ENCODE measurements around the gene RNF135.
"Not testable (repeated sequence)": the region's sequence is repeated elsewhere in the genome, so short reads cannot be mapped to it uniquely, and the experiment has no call there.

RNF135 gene

GRCh38 chr17:30928584-30928983 is 42.3 kb upstream of the RNF135 start:
- no peak for DNase-seq (ENCODE audit: low read depth)
- TF ChIP-seq CTCF (IDR thresholded peaks at IDR 0.05; ENCODE audit: low read depth, low read length), result no peak
- TF ChIP-seq MYC (IDR thresholded peaks at IDR 0.05; ENCODE audit: low read depth, low read length), result no peak
- TF ChIP-seq MAX (IDR thresholded peaks at IDR 0.05; ENCODE audit: low read depth, low read length), result no peak
- no peak for TF ChIP-seq POLR2A (IDR thresholded peaks at IDR 0.05; ENCODE audit: extremely low read depth, insufficient read length)

GRCh38 chr17:30929081-30929633 is 41.7 kb upstream of the RNF135 start:
- H3K4me3 ChIP-seq (ENCODE audit: low read depth, low read length), result no peak overlapping the region
- TF ChIP-seq MYC (IDR thresholded peaks at IDR 0.05; ENCODE audit: low read depth, low read length) (no peak), POLR2A (IDR thresholded peaks at IDR 0.05; ENCODE audit: extremely low read depth, insufficient read length) (no peak), MAX (IDR thresholded peaks at IDR 0.05; ENCODE audit: low read depth, low read length) (no peak), CTCF (IDR thresholded peaks at IDR 0.05; ENCODE audit: low read depth, low read length) (no peak)

More at GRCh38 chr17:30928584-30928983, 42.3 kb upstream of the RNF135 start:
- no peak overlapping the region for H3K4me3 ChIP-seq (ENCODE audit: low read depth, low read length)

GRCh38 chr17:30929861-30930260 is 41.0 kb upstream of the RNF135 start:
- not testable (repeated sequence) for DNase-seq (ENCODE audit: low read depth); H3K4me3 ChIP-seq (ENCODE audit: low read depth, low read length)

More at GRCh38 chr17:30929081-30929633, 41.7 kb upstream of the RNF135 start:
- DNase-seq (ENCODE audit: low read depth), result no peak

GRCh38 chr17:30930495-30930894 is 40.3 kb upstream of the RNF135 start:
- no peak overlapping the region for H3K4me3 ChIP-seq (ENCODE audit: low read depth, low read length)
- no peak for TF ChIP-seq POLR2A (IDR thresholded peaks at IDR 0.05; ENCODE audit: extremely low read depth, insufficient read length)
- no peak for TF ChIP-seq MYC (IDR thresholded peaks at IDR 0.05; ENCODE audit: low read depth, low read length)
- TF ChIP-seq MAX (IDR thresholded peaks at IDR 0.05; ENCODE audit: low read depth, low read length), result no peak
- TF ChIP-seq CTCF (IDR thresholded peaks at IDR 0.05; ENCODE audit: low read depth, low read length), result no peak
- DNase-seq (ENCODE audit: low read depth), result no peak

- DNase-seq (ENCODE audit: low read depth); H3K4me3 ChIP-seq (ENCODE audit: low read depth, low read length): not testable (repeated sequence)
Observed at GRCh38 chr17:30931582-30931981, 39.3 kb upstream of the RNF135 start.

- TF ChIP-seq CTCF (IDR thresholded peaks at IDR 0.05; ENCODE audit: low read depth, low read length) (no peak), MAX (IDR thresholded peaks at IDR 0.05; ENCODE audit: low read depth, low read length) (no peak), MYC (IDR thresholded peaks at IDR 0.05; ENCODE audit: low read depth, low read length) (no peak), POLR2A (IDR thresholded peaks at IDR 0.05; ENCODE audit: extremely low read depth, insufficient read length) (no peak)
- H3K4me3 ChIP-seq (ENCODE audit: low read depth, low read length), result no peak overlapping the region
- no peak for DNase-seq (ENCODE audit: low read depth)
Observed at GRCh38 chr17:30933966-30934365, 36.9 kb upstream of the RNF135 start.

GRCh38 chr17:30939051-30939689 is 31.7 kb upstream of the RNF135 start:
- TF ChIP-seq POLR2A (IDR thresholded peaks at IDR 0.05; ENCODE audit: extremely low read depth, insufficient read length) (no peak), CTCF (IDR thresholded peaks at IDR 0.05; ENCODE audit: low read depth, low read length) (no peak)
- H3K4me3 ChIP-seq (ENCODE audit: low read depth, low read length), result no peak overlapping the region
- DNase-seq (ENCODE audit: low read depth), result no peak
